ENCODE measurements around the gene PTPRG.

DNA sequence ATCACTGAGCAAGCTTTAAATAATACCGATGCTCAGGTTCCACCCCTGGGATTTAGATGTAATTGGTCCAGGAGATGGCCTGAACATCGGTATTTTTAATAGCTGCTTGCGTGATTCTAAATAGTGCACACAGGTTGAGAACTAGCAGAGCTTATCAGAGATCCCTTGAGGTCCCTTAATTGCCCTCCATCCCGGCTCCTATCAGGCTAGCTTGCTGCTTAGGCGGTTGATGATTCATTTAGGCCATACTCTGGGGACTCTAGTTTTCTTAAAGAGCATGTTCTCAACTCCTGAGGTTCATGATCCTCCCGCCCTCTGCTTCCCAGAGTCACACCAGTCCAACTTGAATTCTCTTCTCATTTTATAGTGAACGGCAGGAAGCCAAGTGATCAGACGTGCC, 531.7 kb downstream of the PTPRG start:
- TF ChIP-seq CTCF (IDR thresholded peaks at IDR 0.05) (no peak), POLR2A (IDR thresholded peaks at IDR 0.05) (no peak)

All from adrenal gland (tissue), 5 donors.